Colonic mucosa (tissue), 4 donors: Measurements from ENCODE around the gene TOR1B. TPM values are rescaled to one million over a fixed set of nuclear protein-coding genes. Genes with fewer than 3 reads are reported as not detected.
A peak's percentile ranks its signal among the peaks of the same experiment; 100 is the strongest.
"Not testable (repeated sequence)": the region's sequence is repeated elsewhere in the genome, so short reads cannot be mapped to it uniquely, and the experiment has no call there.

ENCODE experiments used
- DNase-seq: peaks from one replicate; pipeline ENCODE4 v3.0.0-alpha.2; 2020
- H3K27ac ChIP-seq: fragments of 200-600 bp; one replicate; pipeline ENCODE4 v1.8.0; 2021
- H3K27me3 ChIP-seq: fragments of 200-600 bp; one replicate; pipeline ENCODE4 v1.8.0; 2021
- H3K36me3 ChIP-seq: fragments of 200-600 bp; one replicate; pipeline ENCODE4 v1.8.0; 2021
- H3K4me1 ChIP-seq: fragments of 200-600 bp; one replicate; pipeline ENCODE4 v1.8.0; 2021; ENCODE audit warnings: mild to moderate bottlenecking
- H3K4me3 ChIP-seq: fragments of 200-600 bp; one replicate; pipeline ENCODE4 v1.8.0; 2021
- H3K9ac ChIP-seq, 2 donors: one replicate each; pipeline ENCODE4 v1.7.0; 2013; ENCODE audit warnings: control low read depth in 2 of 2, low read depth in 2 of 2, low read length in 2 of 2
- H3K9me3 ChIP-seq: fragments of 200-600 bp; one replicate; pipeline ENCODE4 v1.8.0; 2021
- CTCF ChIP-seq: fragments of 200-600 bp; IDR thresholded peaks from one replicate; pipeline ENCODE4 v1.8.0; 2022; ENCODE audit warnings: antibody characterized with exemption, mild to moderate bottlenecking
- intact Hi-C: fragments of 100-400 bp; cut with DNase I; formaldehyde crosslinking; loops from one replicate; pipeline ENCODE4 v1.14.1; 2022
- total RNA-seq, 2 donors: library from RNA; stranded (reverse); fragmentation: NEBNext Ultra II Directional in 1 of 2; extraction: Animal tissue kit (Norgen Biotek cat#: 25700) in 1 of 2; gene quantifications; one replicate each; pipeline ENCODE4 v1.2.1, GENCODE V29; 2021
- donor health status: healthy.
- donor health status: DM: no; HTN: no; CAD: no.
- donor health status: DM: no; HTN: no; CAD: no.

TOR1B gene
- total RNA-seq, 2 donors from 2014 or later, result 49.0 to 60.8 TPM

- TF ChIP-seq CTCF, result no peak
- H3K9me3 ChIP-seq, result no peaks in the 10 kb centered on the region
- no peak overlapping the region for H3K9ac ChIP-seq
- H3K4me3 ChIP-seq, result no peak overlapping the region
- H3K27me3 ChIP-seq, result no peaks in the 10 kb centered on the region
- no peaks in the 10 kb centered on the region for H3K36me3 ChIP-seq
- H3K4me1 ChIP-seq, result no peaks in the 10 kb centered on the region
- no peak overlapping the region for H3K27ac ChIP-seq
- intact Hi-C loops, result no loop called here
- DNase-seq, result no peak
Observed at GRCh38 chr9:129778469-129778868, 24.5 kb upstream of the TOR1B start.

GRCh38 chr9:129779560-129780190, 23.3 kb upstream of the TOR1B start:
- Histone ChIP-seq H3K9me3 (no peaks in the 10 kb centered on the region), H3K4me3 (no peak overlapping the region), H3K9ac (no peak overlapping the region), H3K27ac (no peak overlapping the region), H3K36me3 (no peaks in the 10 kb centered on the region), H3K4me1 (no peaks in the 10 kb centered on the region), H3K27me3 (no peaks in the 10 kb centered on the region)
- intact Hi-C loops, result no loop called here
- no peak for DNase-seq
- TF ChIP-seq CTCF, result no peak

GRCh38 chr9:129781131-129781530, 21.9 kb upstream of the TOR1B start:
- Histone ChIP-seq H3K36me3 (no peaks in the 10 kb centered on the region), H3K4me1 (no peaks in the 10 kb centered on the region), H3K27me3 (no peaks in the 10 kb centered on the region), H3K27ac (no peak overlapping the region), H3K4me3 (no peak overlapping the region), H3K9ac (no peak overlapping the region), H3K9me3 (no peaks in the 10 kb centered on the region)
- intact Hi-C loops, result no loop called here
- TF ChIP-seq CTCF, result no peak
- no peak for DNase-seq

GRCh38 chr9:129781981-129782380, 21.0 kb upstream of the TOR1B start:
- H3K9me3 ChIP-seq, result no peaks in the 10 kb centered on the region
- DNase-seq, result no peak
- H3K27me3 ChIP-seq, result no peaks in the 10 kb centered on the region
- intact Hi-C loops, result loop anchor here (2.0 kb wide), 2 partner anchors 43 to 139 kb away; partner anchors contain the start of gene ASB6
- H3K36me3 ChIP-seq, result no peaks in the 10 kb centered on the region
- no peak overlapping the region for H3K9ac ChIP-seq
- no peak overlapping the region for H3K4me3 ChIP-seq
- no peak for TF ChIP-seq CTCF
- no peak overlapping the region for H3K27ac ChIP-seq
- H3K4me1 ChIP-seq, result no peaks in the 10 kb centered on the region

- intact Hi-C loops, result loop anchor here (2.0 kb wide), 2 partner anchors 45 to 141 kb away; partner anchors contain the start of gene ASB6
- Histone ChIP-seq H3K27me3 (no peaks in the 10 kb centered on the region), H3K4me1 (no peaks in the 10 kb centered on the region), H3K27ac (no peak overlapping the region), H3K9me3 (no peaks in the 10 kb centered on the region), H3K9ac (no peak overlapping the region), H3K4me3 (no peak overlapping the region), H3K36me3 (no peaks in the 10 kb centered on the region)
- DNase-seq, result peak; percentile 79
- peak; percentile 91 for TF ChIP-seq CTCF
Observed at GRCh38 chr9:129783516-129784361, 19.2 kb upstream of the TOR1B start.

- H3K4me3 ChIP-seq, H3K27me3 ChIP-seq, H3K4me1 ChIP-seq, DNase-seq, H3K36me3 ChIP-seq, H3K9me3 ChIP-seq, H3K9ac ChIP-seq, H3K27ac ChIP-seq: not testable (repeated sequence)
- intact Hi-C loops, result loop anchor here (5.0 kb wide), 2 partner anchors 648 to 778 kb away; no protein-coding TSS in a partner anchor
Observed at GRCh38 chr9:129784970-129785369, 18.0 kb upstream of the TOR1B start.
